Vagina (tissue), 2 donors: ENCODE results near the gene PHF13.

Experiments used
- CTCF ChIP-seq, 3 experiments: fragments of 450-650 bp in 2 of 3; fragments of 200-600 bp in 1 of 3; sonication (generic) in 1 of 3; IDR thresholded peaks; one replicate each; pipeline ENCODE4 v1.5.1; 2017 to 2019; ENCODE audit warnings: antibody characterized with exemption in 3 of 3, mild to moderate bottlenecking in 2 of 3, moderate library complexity in 2 of 3
- POLR2AphosphoS5 ChIP-seq, 2 donors: sonication (generic); formaldehyde crosslinking; IDR thresholded peaks; one replicate each; pipeline ENCODE4 v1.9.0; 2017; ENCODE audit warnings: antibody characterized with exemption in 2 of 2, mild to moderate bottlenecking in 2 of 2, low read depth in 1 of 2; ENCODE audit not compliant: insufficient read depth in 1 of 2

DNA sequence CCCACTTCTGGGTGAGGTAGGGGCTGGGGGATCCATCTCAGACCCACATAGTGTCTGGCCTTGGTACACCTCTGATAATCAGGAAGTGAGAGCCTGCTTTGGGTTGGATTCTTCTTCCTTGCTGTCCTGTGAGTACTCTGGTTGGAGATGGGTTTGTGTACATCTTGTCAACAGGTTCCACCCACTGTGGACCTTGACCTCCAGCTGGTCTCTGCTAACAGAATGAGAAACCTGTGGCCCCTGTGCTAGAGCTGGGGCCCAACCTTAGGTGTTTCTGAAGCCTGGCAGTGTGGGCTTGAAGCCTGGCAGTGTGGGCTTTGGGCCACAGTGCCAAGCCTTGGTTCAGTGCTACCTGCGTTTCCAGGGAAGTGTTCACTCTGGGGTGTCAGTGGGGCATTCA, 31.2 kb upstream of the PHF13 start:
- TF ChIP-seq POLR2AphosphoS5 (IDR thresholded peaks at IDR 0.05; ENCODE audit: insufficient read depth in 1 of 2, low read depth in 1 of 2) (no peak), CTCF (IDR thresholded peaks at IDR 0.05) (no peak)
